HepG2 (cell line): ENCODE measurements around the gene CSNK1D. TPM values are rescaled to one million over a fixed set of nuclear protein-coding genes. Genes with fewer than 3 reads are reported as not detected.
A peak's percentile ranks its signal among the peaks of the same experiment; 100 is the strongest.

ENCODE experiments used
- FLYWCH1 ChIP-seq: sonication (generic); formaldehyde crosslinking; IDR thresholded peaks from 2 replicates; pipeline ENCODE4 v1.8.1; 2023; ENCODE audit warnings: mild to moderate bottlenecking, missing genetic modification reagents
- GATAD1 ChIP-seq: IDR thresholded peaks from 2 replicates; pipeline ENCODE4 v1.6.1; 2016; ENCODE audit warnings: missing genetic modification reagents, missing compliant biosample characterization
- GTF2F1 ChIP-seq: fragments of 150-350 bp; IDR thresholded peaks from 2 replicates; pipeline ENCODE4 v1.6.1; 2014; ENCODE audit warnings: low read length
- HOXA7 ChIP-seq: sonication (generic); formaldehyde crosslinking; IDR thresholded peaks from 2 replicates; pipeline ENCODE4 v1.8.1; 2022; ENCODE audit warnings: mild to moderate bottlenecking, missing genetic modification reagents, moderate library complexity
- KAT7 ChIP-seq: IDR thresholded peaks from 2 replicates; pipeline ENCODE4 v1.6.1; 2018; ENCODE audit warnings: borderline replicate concordance, missing compliant biosample characterization
- NR2F6 ChIP-seq, 2 experiments: IDR thresholded peaks; 2 replicates each; pipeline ENCODE4 v1.6.1; 2016; ENCODE audit warnings: antibody characterized with exemption in 1 of 2, mild to moderate bottlenecking in 1 of 2
- SIN3B ChIP-seq: fragments of 150-350 bp; IDR thresholded peaks from 2 replicates; pipeline ENCODE4 v1.6.1; 2014; ENCODE audit warnings: low read length
- TEAD2 ChIP-seq: sonication (generic); formaldehyde crosslinking; IDR thresholded peaks from 2 replicates; pipeline ENCODE4 v1.9.0; 2021; ENCODE audit warnings: missing genetic modification reagents
- TFE3 ChIP-seq: IDR thresholded peaks from 2 replicates; pipeline ENCODE4 v1.6.1; 2016
- ZBTB2 ChIP-seq: sonication (generic); formaldehyde crosslinking; IDR thresholded peaks from 2 replicates; pipeline ENCODE4 v1.8.0; 2022; ENCODE audit warnings: low read depth, missing genetic modification reagents
- ZIK1 ChIP-seq: sonication (generic); formaldehyde crosslinking; IDR thresholded peaks from 2 replicates; pipeline ENCODE4 v1.5.0; 2020; ENCODE audit warnings: mild to moderate bottlenecking, low read depth, missing genetic modification reagents, borderline replicate concordance
- ZNF280D ChIP-seq: sonication (generic); formaldehyde crosslinking; IDR thresholded peaks from 2 replicates; pipeline ENCODE4 v1.5.1; 2020; ENCODE audit warnings: mild to moderate bottlenecking, missing genetic modification reagents
- ZNF646 ChIP-seq: sonication (generic); formaldehyde crosslinking; IDR thresholded peaks from 2 replicates; pipeline ENCODE4 v1.9.0; 2021; ENCODE audit warnings: mild to moderate bottlenecking, missing genetic modification reagents
- ZNF691 ChIP-seq: sonication (generic); formaldehyde crosslinking; IDR thresholded peaks from 2 replicates; pipeline ENCODE4 v1.4.0; 2020; ENCODE audit warnings: missing genetic modification reagents, low read depth, mild to moderate bottlenecking, borderline replicate concordance
- polyA plus RNA-seq, 8 experiments: library from polyadenylated mRNA; depleted of rRNA in 3 of 8; stranded (reverse) in 7 of 8; unstranded in 1 of 8; fragments of >200 nt; fragmentation: Illumina TruSeq in 4 of 8; extraction: Trizol in 4 of 8; gene quantifications; 2 replicates each; pipeline versions ENCODE4 v1.2.1 to v1.2.3, GENCODE V29; 2011 to 2016; ENCODE audit warnings: low read depth in 4 of 8, missing spikeins in 1 of 8, mixed read lengths in 1 of 8; ENCODE audit not compliant: insufficient read depth in 1 of 8
- total RNA-seq, 5 experiments: library from RNA; depleted of rRNA; stranded (reverse); fragments of >200 nt; fragmentation: Illumina TruSeq; extraction: Trizol; gene quantifications; 2 replicates each; pipeline ENCODE4 v1.2.3, GENCODE V29; 2016; ENCODE audit warnings: low read depth in 1 of 5

Gene CSNK1D
- total and polyA plus RNA-seq, 2 of the 13 experiments (the other 11 are each of a cell fraction or from before 2014, with no cell fraction given), result 31.5 to 128 TPM

- TF ChIP-seq ZNF691 (CRISPR knock-in tag), result peak; percentile 95
- no peak for TF ChIP-seq TEAD2
- TF ChIP-seq KAT7, result peak; percentile 96
- peak; percentile 88 for TF ChIP-seq ZIK1
- peak; percentile 79; the same call in 1 of the 2 replicates for TF ChIP-seq ZBTB2 (CRISPR knock-in tag)
- TF ChIP-seq TFE3, result peak; percentile 28; the same call in 1 of the 2 replicates
- peak; percentile 62; the same call in 1 of the 2 replicates for TF ChIP-seq ZNF646
- no peak for TF ChIP-seq HOXA7 (CRISPR knock-in tag)
- no peak for TF ChIP-seq GTF2F1
- TF ChIP-seq FLYWCH1 (CRISPR knock-in tag), result peak; percentile 62; the same call in 1 of the 2 replicates
- no peak for TF ChIP-seq SIN3B
- TF ChIP-seq NR2F6 (IDR thresholded peaks at IDR 0.05), result no peak
- TF ChIP-seq NR2F6 (CRISPR knock-in tag; IDR thresholded peaks at IDR 0.05), result 0 out of 2 replicates have a peak, but pooled peaks have one; percentile 32
- peak; percentile 72 for TF ChIP-seq GATAD1 (CRISPR knock-in tag)
- TF ChIP-seq ZNF280D (CRISPR knock-in tag), result peak; percentile 50; the same call in 1 of the 2 replicates
These were observed at the start of gene CSNK1D (continued) for GRCh38 chr17:82273327-82274133.
